AG04450 (cell line): ENCODE measurements around the gene CLTB. TPM values are rescaled to one million over a fixed set of nuclear protein-coding genes. Genes with fewer than 3 reads are reported as not detected.
"Not testable (repeated sequence)": the region's sequence is repeated elsewhere in the genome, so short reads cannot be mapped to it uniquely, and the experiment has no call there.

Experiments
- CTCF ChIA-PET: fragments of 300-600, 350-600 bp; formaldehyde crosslinking; extraction: SDS; loops from one replicate; lab custom pipeline; 2022; ENCODE audit warnings: antibody characterized with exemption, inconsistent platforms; lab: Charles Lee
- POLR2A ChIA-PET: fragments of 350-600 bp; formaldehyde crosslinking; extraction: SDS; loops from one replicate; lab custom pipeline; 2021; ENCODE audit warnings: antibody characterized with exemption, inconsistent platforms; lab: Yijun Ruan, JAX
- DNase-seq: peaks from one replicate; pipeline ENCODE4 v3.0.0-alpha.2; 2011; ENCODE audit warnings: low read depth, low spot score
- H3K27ac ChIP-seq: one replicate; pipeline ENCODE4 v1.5.1; 2012; ENCODE audit warnings: low read depth, low read length, control low read depth
- H3K27me3 ChIP-seq: one replicate; pipeline ENCODE4 v1.6.0; 2012; ENCODE audit warnings: low read length; ENCODE audit not compliant: control insufficient read depth, insufficient read depth
- H3K4me3 ChIP-seq: 2 replicates; pipeline ENCODE4 v1.5.1; 2011; ENCODE audit warnings: mild to moderate bottlenecking, low read depth, low read length, control low read depth
- H3K9me3 ChIP-seq: 2 replicates; pipeline ENCODE4 v1.5.1; 2012; ENCODE audit warnings: low read length; ENCODE audit not compliant: control insufficient read depth, insufficient read depth
- CTCF ChIP-seq: IDR thresholded peaks from 2 replicates; pipeline ENCODE4 v1.5.1; 2011; ENCODE audit warnings: low read depth, low read length, control low read depth, inconsistent platforms
- polyA plus RNA-seq: library from polyadenylated mRNA; depleted of rRNA; stranded (reverse); fragments of >200 nt; gene quantifications from 2 replicates; pipeline ENCODE4 v1.2.3, GENCODE V29; 2011

CLTB gene
- polyA plus RNA-seq, 1 experiment: 66.2 TPM

DNA sequence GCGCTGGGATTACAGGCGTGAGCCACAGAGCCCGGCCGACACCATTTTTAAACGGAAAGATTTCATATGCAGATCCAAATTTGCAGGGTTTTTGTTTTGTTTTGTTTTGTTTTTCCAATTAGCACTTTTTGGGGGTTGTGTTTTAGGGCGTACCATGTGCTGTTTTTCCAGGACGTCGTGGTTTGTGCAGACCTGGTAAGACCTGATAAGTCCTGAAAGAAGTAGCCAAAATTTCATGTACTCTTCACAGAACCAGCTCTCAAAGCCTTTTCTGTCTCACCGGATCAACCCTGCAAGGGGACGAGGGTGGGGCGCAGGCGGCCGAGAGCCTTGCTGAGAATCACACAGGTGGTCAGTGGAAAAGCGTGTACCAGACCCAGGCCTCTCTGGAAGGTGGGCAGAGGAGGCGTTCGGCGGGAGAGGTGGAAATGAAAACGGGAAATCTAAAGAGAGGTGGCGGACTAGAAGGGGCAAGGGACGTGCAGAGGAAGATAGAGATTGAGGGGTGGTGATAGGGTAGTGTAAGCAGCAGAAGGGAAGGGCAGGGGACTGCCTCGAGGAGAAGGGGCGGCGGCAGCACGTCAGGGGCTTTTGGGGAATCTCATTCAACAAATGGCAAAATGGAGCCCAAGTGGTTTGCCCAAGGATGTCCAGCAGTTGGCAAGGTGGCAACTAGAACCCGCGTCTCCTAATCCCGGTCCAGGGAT is 30.7 kb upstream of the CLTB start:
- H3K27ac ChIP-seq: peak overlapping the region; percentile 92
- H3K9me3 ChIP-seq: peaks cover 3% of the 10 kb centered on the region; the same call in 1 of the 2 replicates
- no peak for TF ChIP-seq CTCF
- POLR2A ChIA-PET: interaction anchor here (0.7 to 2.7 kb wide), 6 partner anchors 19 to 200 kb away, joined by 3 to 15 read pairs (median 4); partner anchors contain the start of genes CLTB, RNF44 and TSPAN17
- H3K4me3 ChIP-seq: peak overlapping the region; percentile 87
- DNase-seq: no peak
- H3K27me3 ChIP-seq: no peaks in the 10 kb centered on the region
- CTCF ChIA-PET: interaction anchor here (0.6 to 2.5 kb wide), 50 partner anchors 9 to 717 kb away, joined by 3 to 62 read pairs (median 6); partner anchors contain the start of genes CLTB, KIAA1191, RNF44 and TSPAN17

- H3K4me3 ChIP-seq: no peak overlapping the region
- no peak for TF ChIP-seq CTCF
- ChIA-PET POLR2A (interaction anchor here (1.8 to 2.7 kb wide), 2 partner anchors 30 to 91 kb away, joined by 9 to 15 read pairs; partner anchors contain the start of genes CLTB and RNF44), CTCF (interaction anchor here (0.8 to 2.5 kb wide), 3 partner anchors 8 to 29 kb away, joined by 3 to 30 read pairs (median 5); no protein-coding TSS in a partner anchor)
- H3K27me3 ChIP-seq: no peaks in the 10 kb centered on the region
- peaks cover 3% of the 10 kb centered on the region; the same call in 1 of the 2 replicates for H3K9me3 ChIP-seq
- DNase-seq: no peak
- H3K27ac ChIP-seq: no peak overlapping the region
Observed at GRCh38 chr5:176446028-176446665, 29.8 kb upstream of the CLTB start.

DNA sequence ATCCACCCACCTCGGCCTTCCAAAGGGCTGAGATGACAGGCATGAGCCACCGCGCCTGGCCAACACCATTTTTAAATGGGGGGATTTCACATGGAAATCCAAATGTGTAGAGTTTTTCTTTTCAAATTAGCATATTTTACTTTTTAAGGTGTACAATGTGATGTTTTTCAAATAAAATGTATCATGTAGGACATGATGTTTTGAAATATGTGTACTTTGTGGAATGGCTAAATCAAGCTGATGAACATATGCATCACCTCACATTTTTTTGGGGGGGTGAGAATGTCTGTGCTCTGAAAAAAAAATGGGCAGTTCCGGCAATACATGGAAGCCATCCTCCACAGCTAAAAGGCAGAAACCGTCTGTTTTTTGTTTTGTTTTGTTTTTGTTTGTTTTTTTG is 28.4 kb upstream of the CLTB start:
- Histone ChIP-seq H3K27me3 (no peaks in the 10 kb centered on the region), H3K9me3 (peaks cover 3% of the 10 kb centered on the region; the same call in 1 of the 2 replicates), H3K4me3 (no peak overlapping the region), H3K27ac (no peak overlapping the region)
- no peak for TF ChIP-seq CTCF
- ChIA-PET CTCF (no interaction called here), POLR2A (no interaction called here)
- no peak for DNase-seq

DNA sequence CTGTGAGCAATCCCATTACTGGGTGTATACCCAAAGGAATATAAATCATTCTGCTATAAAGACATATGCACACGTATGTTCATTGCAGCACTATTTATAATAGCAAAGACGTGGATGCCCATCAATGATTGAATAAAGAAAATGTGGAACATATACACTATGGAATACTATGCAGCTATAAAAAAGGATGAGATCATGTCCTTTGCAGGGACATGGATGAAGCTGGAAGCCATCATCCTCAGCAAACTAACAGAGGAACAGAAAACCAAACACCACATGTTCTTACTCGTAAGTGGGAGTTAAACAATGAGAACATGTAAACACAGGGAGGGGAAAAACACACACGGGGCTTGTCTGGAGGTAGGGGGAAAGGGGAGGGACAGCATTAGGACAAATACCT is 26.6 kb upstream of the CLTB start:
- H3K27me3 ChIP-seq, H3K9me3 ChIP-seq, DNase-seq, POLR2A ChIA-PET, CTCF ChIA-PET, H3K27ac ChIP-seq, H3K4me3 ChIP-seq: not testable (repeated sequence)

DNA sequence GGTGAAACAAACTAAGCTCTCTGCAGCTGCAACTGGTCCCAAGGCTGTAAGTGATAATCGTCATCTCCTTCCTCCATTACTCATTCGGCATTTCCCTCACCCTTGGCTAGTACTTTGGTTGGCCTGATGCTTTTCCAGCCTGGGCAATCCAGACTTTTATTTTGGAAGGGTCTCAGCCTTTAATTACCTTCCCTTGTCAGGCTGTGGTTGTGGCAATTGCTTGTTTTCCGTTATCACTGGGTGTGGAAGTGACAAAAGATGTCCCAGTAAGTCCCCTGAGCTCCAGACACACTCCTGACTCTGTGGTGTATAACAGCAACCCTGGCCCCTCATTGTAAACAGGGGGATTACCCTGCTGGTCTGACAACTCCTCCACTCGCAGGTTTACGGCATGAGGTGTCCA is 25.6 kb upstream of the CLTB start:
- no peak for DNase-seq
- Histone ChIP-seq H3K27me3 (no peaks in the 10 kb centered on the region), H3K9me3 (no peaks in the 10 kb centered on the region), H3K4me3 (no peak overlapping the region), H3K27ac (no peak overlapping the region)
- ChIA-PET CTCF (interaction anchor here (0.6 kb wide), 1 partner anchor 26 kb away, joined by 3 read pairs; no protein-coding TSS in a partner anchor), POLR2A (interaction anchor here (0.6 kb wide), 1 partner anchor 15 kb away, joined by 4 read pairs; no protein-coding TSS in a partner anchor)
- no peak for TF ChIP-seq CTCF
